WTC11 (cell line): ENCODE measurements around the gene HRAS. TPM values are rescaled to one million over a fixed set of nuclear protein-coding genes. Genes with fewer than 3 reads are reported as not detected.

ENCODE experiments used
- ATAC-seq: fragments of 200-7000 bp; cut with Tn5 transposase; 2 replicates; pipeline ENCODE4 v1.10.0; 2021; ENCODE audit warnings: mild to moderate bottlenecking, moderate library complexity
- CTCF ChIA-PET: fragments of 300-600 bp; sonication (Branson Sonifier 250); formaldehyde crosslinking; loops from one replicate; lab custom pipeline; 2021; ENCODE audit warnings: antibody characterized with exemption; lab: Charles Lee
- POLR2A ChIA-PET: fragments of 350-600 bp; sonication (Branson Sonifier 250); formaldehyde crosslinking; loops from one replicate; lab custom pipeline; 2021; ENCODE audit warnings: antibody characterized with exemption; lab: Charles Lee
- DNase-seq: peaks from one replicate; pipeline ENCODE4 v3.0.0; 2021; ENCODE audit warnings: low spot score
- H3K27ac Mint-ChIP-seq: 2 replicates; pipeline ENCODE4 v1.8.0; 2021; ENCODE audit warnings: mixed read lengths
- H3K27me3 Mint-ChIP-seq: 2 replicates; pipeline ENCODE4 v1.8.0; 2021; ENCODE audit warnings: low read depth, mild to moderate bottlenecking, moderate library complexity, mixed read lengths
- H3K36me3 Mint-ChIP-seq: 2 replicates; pipeline ENCODE4 v1.8.0; 2021; ENCODE audit warnings: mixed read lengths
- H3K4me1 Mint-ChIP-seq: 2 replicates; pipeline ENCODE4 v1.8.0; 2022; ENCODE audit warnings: mixed read lengths
- H3K4me3 Mint-ChIP-seq: 2 replicates; pipeline ENCODE4 v1.8.0; 2021; ENCODE audit warnings: mild to moderate bottlenecking, moderate library complexity, mixed read lengths
- H3K9me3 Mint-ChIP-seq: 2 replicates; pipeline ENCODE4 v1.8.0; 2021; ENCODE audit warnings: mixed read lengths
- AFF4 ChIP-seq: sonication (generic); formaldehyde crosslinking; IDR thresholded peaks from 2 replicates; pipeline ENCODE4 v1.8.1; 2023; ENCODE audit warnings: mild to moderate bottlenecking, missing genetic modification reagents, borderline replicate concordance
- EMX1 ChIP-seq: fragments of 250-450 bp; sonication (Bioruptor Pico); IDR thresholded peaks from 2 replicates; pipeline ENCODE4 v1.8.0; 2021; ENCODE audit warnings: mild to moderate bottlenecking
- ETV6 ChIP-seq: sonication (generic); formaldehyde crosslinking; IDR thresholded peaks from 2 replicates; pipeline ENCODE4 v1.8.1; 2022; ENCODE audit warnings: mild to moderate bottlenecking, missing genetic modification reagents
- FOXP1 ChIP-seq: sonication (generic); formaldehyde crosslinking; IDR thresholded peaks from 2 replicates; pipeline ENCODE4 v1.8.0; 2022; ENCODE audit warnings: missing genetic modification reagents, mild to moderate bottlenecking, moderate library complexity, borderline replicate concordance
- GABPB1 ChIP-seq: sonication (generic); formaldehyde crosslinking; IDR thresholded peaks from 2 replicates; pipeline ENCODE4 v1.8.1; 2023; ENCODE audit warnings: mild to moderate bottlenecking, missing genetic modification reagents
- HMGA2 ChIP-seq: fragments of 250-450 bp; sonication (Bioruptor Pico); IDR thresholded peaks from 2 replicates; pipeline ENCODE4 v1.4.0; 2021; ENCODE audit warnings: mild to moderate bottlenecking, moderate library complexity
- JAZF1 ChIP-seq: fragments of 250-450 bp; sonication (Bioruptor Pico); IDR thresholded peaks from 2 replicates; pipeline ENCODE4 v1.9.0; 2021; ENCODE audit warnings: moderate library complexity, mild to moderate bottlenecking, inconsistent platforms
- NFE2L1 ChIP-seq: sonication (generic); formaldehyde crosslinking; IDR thresholded peaks from 2 replicates; pipeline ENCODE4 v1.8.1; 2023; ENCODE audit warnings: missing genetic modification reagents
- NFYB ChIP-seq: sonication (generic); formaldehyde crosslinking; conservative IDR thresholded peaks from 2 replicates; pipeline ENCODE4 v1.8.0; 2022; ENCODE audit warnings: low read depth, missing genetic modification reagents
- NR2C2 ChIP-seq: sonication (generic); formaldehyde crosslinking; IDR thresholded peaks from 2 replicates; pipeline ENCODE4 v1.8.0; 2022; ENCODE audit warnings: mild to moderate bottlenecking, missing genetic modification reagents
- OVOL2 ChIP-seq: fragments of 250-450 bp; sonication (Bioruptor Pico); IDR thresholded peaks from 2 replicates; pipeline ENCODE4 v1.9.0; 2021; ENCODE audit warnings: mild to moderate bottlenecking, borderline replicate concordance
- SMAD3 ChIP-seq: sonication (generic); formaldehyde crosslinking; IDR thresholded peaks from 2 replicates; pipeline ENCODE4 v1.8.0; 2022; ENCODE audit warnings: missing genetic modification reagents, mild to moderate bottlenecking, borderline replicate concordance
- SP1 ChIP-seq: sonication (generic); formaldehyde crosslinking; conservative IDR thresholded peaks from 2 replicates; pipeline ENCODE4 v1.8.1; 2022; ENCODE audit warnings: missing genetic modification reagents
- USF1 ChIP-seq: sonication (generic); formaldehyde crosslinking; IDR thresholded peaks from 2 replicates; pipeline ENCODE4 v1.8.0; 2022; ENCODE audit warnings: mild to moderate bottlenecking, missing genetic modification reagents
- ZNF121 ChIP-seq: sonication (generic); formaldehyde crosslinking; IDR thresholded peaks from 2 replicates; pipeline ENCODE4 v1.8.0; 2023; ENCODE audit warnings: missing genetic modification reagents
- ZNF232 ChIP-seq: sonication (generic); formaldehyde crosslinking; IDR thresholded peaks from 2 replicates; pipeline ENCODE4 v1.8.0; 2022; ENCODE audit warnings: mild to moderate bottlenecking, missing genetic modification reagents
- ZNF263 ChIP-seq: sonication (generic); formaldehyde crosslinking; IDR thresholded peaks from 2 replicates; pipeline ENCODE4 v1.8.1; 2022; ENCODE audit warnings: low read depth, mild to moderate bottlenecking, moderate library complexity, missing genetic modification reagents
- ZNF317 ChIP-seq: sonication (generic); formaldehyde crosslinking; IDR thresholded peaks from 2 replicates; pipeline ENCODE4 v1.8.1; 2023; ENCODE audit warnings: low read depth, mild to moderate bottlenecking, moderate library complexity, missing genetic modification reagents, borderline replicate concordance
- ZNF396 ChIP-seq: fragments of 250-450 bp; sonication (Bioruptor Pico); IDR thresholded peaks from 2 replicates; pipeline ENCODE4 v1.8.0; 2021; ENCODE audit warnings: mild to moderate bottlenecking, moderate library complexity, borderline replicate concordance
- ZNF423 ChIP-seq: fragments of 250-450 bp; sonication (Bioruptor Pico); IDR thresholded peaks from 2 replicates; pipeline ENCODE4 v2.1.2; 2022; ENCODE audit warnings: mild to moderate bottlenecking, moderate library complexity
- ZNF671 ChIP-seq: fragments of 250-450 bp; sonication (Bioruptor Pico); IDR thresholded peaks from 2 replicates; pipeline ENCODE4 v1.8.0; 2021; ENCODE audit warnings: mild to moderate bottlenecking
- total RNA-seq: library from RNA; stranded (reverse); gene quantifications from 3 replicates; pipeline ENCODE4 v1.2.3, GENCODE V29; 2021
- TF ChIP-seq, protein P1 (sequence below): fragments of 250-450 bp; sonication (Bioruptor Pico); IDR thresholded peaks from 2 replicates; pipeline ENCODE4 v1.9.0; 2021; ENCODE audit warnings: mild to moderate bottlenecking
- TF ChIP-seq, protein P2 (sequence below): sonication (generic); formaldehyde crosslinking; conservative IDR thresholded peaks from 2 replicates; pipeline ENCODE4 v1.8.1; 2023; ENCODE audit warnings: mild to moderate bottlenecking, low read depth, missing genetic modification reagents, moderate library complexity

HRAS gene
- total RNA-seq, 1 experiment from 2014 or later = 62.4 TPM

DNA sequence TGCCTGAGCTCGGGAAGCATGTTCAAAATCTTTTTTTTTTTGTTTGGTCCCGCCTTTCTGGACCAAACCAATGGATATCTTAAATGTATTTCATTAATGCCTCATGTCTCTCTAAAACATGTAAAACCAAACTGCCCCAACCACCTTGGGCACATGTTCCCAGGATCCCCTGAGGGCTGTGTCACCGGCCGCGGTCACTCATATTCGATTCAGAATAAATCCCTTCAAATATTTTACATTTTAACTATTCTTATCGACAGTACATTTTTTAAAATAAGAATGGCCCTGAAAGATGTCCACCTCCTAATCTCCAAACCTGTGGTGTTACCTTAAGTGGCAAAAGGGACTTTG is 30.4 kb downstream of the HRAS start:
- ChIA-PET CTCF (interaction anchor here (1.0 to 2.1 kb wide), 3 partner anchors 14 to 254 kb away, joined by 3 to 17 read pairs (median 4); partner anchors contain the start of gene PTDSS2), POLR2A (interaction anchor here (0.6 kb wide), 1 partner anchor 8 kb away, joined by 3 read pairs; no protein-coding TSS in a partner anchor)
- no peaks in the 10 kb centered on the region; the same call in 1 of the 2 replicates for H3K27me3 Mint-ChIP-seq
- ATAC-seq (no peak), DNase-seq (no peak)
- no peaks in the 10 kb centered on the region for H3K9me3 Mint-ChIP-seq
- H3K36me3 Mint-ChIP-seq = peaks cover 13% of the 10 kb centered on the region
- peaks cover 12% of the 10 kb centered on the region for H3K4me1 Mint-ChIP-seq
- H3K27ac Mint-ChIP-seq = no peak overlapping the region
- TF ChIP-seq ZNF317 (CRISPR knock-in tag) (no peak), ZNF423 (CRISPR knock-in tag) (no peak), ZNF232 (CRISPR knock-in tag) (no peak), NFYB (no peak), SMAD3 (no peak), OVOL2 (CRISPR knock-in tag) (no peak), USF1 (CRISPR knock-in tag) (no peak), JAZF1 (CRISPR knock-in tag) (no peak), ZNF121 (CRISPR knock-in tag) (no peak), AFF4 (CRISPR knock-in tag) (no peak), ZNF671 (CRISPR knock-in tag) (no peak)
- TF ChIP-seq, protein P1, sequence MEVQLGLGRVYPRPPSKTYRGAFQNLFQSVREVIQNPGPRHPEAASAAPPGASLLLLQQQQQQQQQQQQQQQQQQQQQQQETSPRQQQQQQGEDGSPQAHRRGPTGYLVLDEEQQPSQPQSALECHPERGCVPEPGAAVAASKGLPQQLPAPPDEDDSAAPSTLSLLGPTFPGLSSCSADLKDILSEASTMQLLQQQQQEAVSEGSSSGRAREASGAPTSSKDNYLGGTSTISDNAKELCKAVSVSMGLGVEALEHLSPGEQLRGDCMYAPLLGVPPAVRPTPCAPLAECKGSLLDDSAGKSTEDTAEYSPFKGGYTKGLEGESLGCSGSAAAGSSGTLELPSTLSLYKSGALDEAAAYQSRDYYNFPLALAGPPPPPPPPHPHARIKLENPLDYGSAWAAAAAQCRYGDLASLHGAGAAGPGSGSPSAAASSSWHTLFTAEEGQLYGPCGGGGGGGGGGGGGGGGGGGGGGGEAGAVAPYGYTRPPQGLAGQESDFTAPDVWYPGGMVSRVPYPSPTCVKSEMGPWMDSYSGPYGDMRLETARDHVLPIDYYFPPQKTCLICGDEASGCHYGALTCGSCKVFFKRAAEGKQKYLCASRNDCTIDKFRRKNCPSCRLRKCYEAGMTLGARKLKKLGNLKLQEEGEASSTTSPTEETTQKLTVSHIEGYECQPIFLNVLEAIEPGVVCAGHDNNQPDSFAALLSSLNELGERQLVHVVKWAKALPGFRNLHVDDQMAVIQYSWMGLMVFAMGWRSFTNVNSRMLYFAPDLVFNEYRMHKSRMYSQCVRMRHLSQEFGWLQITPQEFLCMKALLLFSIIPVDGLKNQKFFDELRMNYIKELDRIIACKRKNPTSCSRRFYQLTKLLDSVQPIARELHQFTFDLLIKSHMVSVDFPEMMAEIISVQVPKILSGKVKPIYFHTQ (CRISPR knock-in tag) = no peak
- TF ChIP-seq, protein P2, sequence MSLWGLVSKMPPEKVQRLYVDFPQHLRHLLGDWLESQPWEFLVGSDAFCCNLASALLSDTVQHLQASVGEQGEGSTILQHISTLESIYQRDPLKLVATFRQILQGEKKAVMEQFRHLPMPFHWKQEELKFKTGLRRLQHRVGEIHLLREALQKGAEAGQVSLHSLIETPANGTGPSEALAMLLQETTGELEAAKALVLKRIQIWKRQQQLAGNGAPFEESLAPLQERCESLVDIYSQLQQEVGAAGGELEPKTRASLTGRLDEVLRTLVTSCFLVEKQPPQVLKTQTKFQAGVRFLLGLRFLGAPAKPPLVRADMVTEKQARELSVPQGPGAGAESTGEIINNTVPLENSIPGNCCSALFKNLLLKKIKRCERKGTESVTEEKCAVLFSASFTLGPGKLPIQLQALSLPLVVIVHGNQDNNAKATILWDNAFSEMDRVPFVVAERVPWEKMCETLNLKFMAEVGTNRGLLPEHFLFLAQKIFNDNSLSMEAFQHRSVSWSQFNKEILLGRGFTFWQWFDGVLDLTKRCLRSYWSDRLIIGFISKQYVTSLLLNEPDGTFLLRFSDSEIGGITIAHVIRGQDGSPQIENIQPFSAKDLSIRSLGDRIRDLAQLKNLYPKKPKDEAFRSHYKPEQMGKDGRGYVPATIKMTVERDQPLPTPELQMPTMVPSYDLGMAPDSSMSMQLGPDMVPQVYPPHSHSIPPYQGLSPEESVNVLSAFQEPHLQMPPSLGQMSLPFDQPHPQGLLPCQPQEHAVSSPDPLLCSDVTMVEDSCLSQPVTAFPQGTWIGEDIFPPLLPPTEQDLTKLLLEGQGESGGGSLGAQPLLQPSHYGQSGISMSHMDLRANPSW (CRISPR knock-in tag) = no peak
- H3K4me3 Mint-ChIP-seq = peak overlapping the region; percentile 93

DNA sequence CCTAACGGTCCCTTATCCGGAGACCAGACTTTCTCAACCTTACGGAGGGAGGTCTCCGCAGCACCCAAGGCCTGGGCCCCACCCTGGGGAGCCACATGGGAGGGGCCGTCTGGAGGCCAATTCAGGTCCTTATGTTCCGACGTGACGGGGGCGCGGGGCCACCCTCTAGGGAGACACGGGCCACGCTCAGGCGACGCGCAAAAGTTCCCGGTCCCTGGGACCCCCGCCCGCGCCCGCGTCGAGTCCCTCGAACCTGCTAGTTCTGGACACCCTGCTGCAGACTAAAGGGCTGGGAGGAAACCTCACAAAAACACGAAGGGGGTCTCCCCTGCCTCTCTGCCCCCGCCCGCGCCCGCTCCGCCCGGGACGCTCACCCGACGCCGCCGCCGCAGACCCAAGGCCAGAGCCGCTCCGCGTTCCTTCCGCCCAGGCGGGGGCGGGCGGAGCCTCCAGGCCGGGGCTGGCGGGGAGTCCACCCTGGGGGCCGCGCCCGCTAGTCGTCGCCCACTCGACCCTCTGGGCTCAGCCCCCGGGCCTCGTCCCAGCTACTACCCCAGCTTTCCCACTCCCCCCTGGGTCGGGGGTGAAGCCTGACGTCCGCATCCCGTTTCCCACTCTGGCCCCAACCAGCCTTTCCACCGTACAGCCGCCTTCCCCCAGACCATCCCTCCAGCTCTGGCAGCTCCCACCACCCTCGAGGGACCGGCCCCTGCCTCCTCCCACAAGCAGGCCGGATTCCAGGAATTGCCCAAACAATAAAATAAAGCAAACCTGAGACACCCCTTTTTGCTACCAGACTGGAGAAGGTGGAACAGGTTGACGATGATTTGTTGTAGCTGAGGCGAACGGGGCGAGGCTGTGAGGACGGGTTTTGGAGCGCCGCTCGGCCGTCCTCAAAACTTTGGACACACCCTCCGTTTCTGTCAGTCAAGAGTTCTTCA is 31.1 kb downstream of the HRAS start:
- no peak overlapping the region for H3K27ac Mint-ChIP-seq
- H3K9me3 Mint-ChIP-seq = no peaks in the 10 kb centered on the region
- ATAC-seq = no peak
- peak overlapping the region; percentile 93 for H3K4me3 Mint-ChIP-seq
- ChIA-PET POLR2A (no interaction called here), CTCF (interaction anchor here (1.0 to 1.6 kb wide), 2 partner anchors 55 to 254 kb away, joined by 3 to 4 read pairs; partner anchors contain the start of gene PTDSS2)
- no peak for DNase-seq
- H3K36me3 Mint-ChIP-seq = peaks cover 12% of the 10 kb centered on the region
- H3K4me1 Mint-ChIP-seq = peaks cover 12% of the 10 kb centered on the region
- no peaks in the 10 kb centered on the region; the same call in 1 of the 2 replicates for H3K27me3 Mint-ChIP-seq
- TF ChIP-seq ZNF396 (CRISPR knock-in tag) (no peak), GABPB1 (CRISPR knock-in tag) (no peak), SP1 (CRISPR knock-in tag) (no peak), ZNF263 (CRISPR knock-in tag) (no peak), ZNF671 (CRISPR knock-in tag) (no peak), NR2C2 (no peak), FOXP1 (CRISPR knock-in tag) (no peak), NFE2L1 (CRISPR knock-in tag) (no peak), EMX1 (CRISPR knock-in tag) (no peak), ZNF232 (CRISPR knock-in tag) (no peak), SMAD3 (no peak), HMGA2 (CRISPR knock-in tag) (no peak), ETV6 (no peak)
